ENCODE measurements around the gene CDCA4.
A peak's percentile ranks its signal among the peaks of the same experiment; 100 is the strongest.
"Not testable (repeated sequence)": the region's sequence is repeated elsewhere in the genome, so short reads cannot be mapped to it uniquely, and the experiment has no call there.

Gene CDCA4

GRCh38 chr14:105056303-105056831 lies 35.5 kb upstream of the CDCA4 start:
- no peak for DNase-seq

- DNase-seq: no peak
Measured at GRCh38 chr14:105055736-105056302, 34.9 kb upstream of the CDCA4 start.

- DNase-seq: no peak
Measured at GRCh38 chr14:105055334-105055733, 34.5 kb upstream of the CDCA4 start.

- DNase-seq: no peak
Measured at GRCh38 chr14:105053996-105054395, 33.1 kb upstream of the CDCA4 start.

- DNase-seq: no peak
Measured at GRCh38 chr14:105053421-105053820, 32.5 kb upstream of the CDCA4 start.

- no peak for DNase-seq
Measured at GRCh38 chr14:105052110-105052458, 31.2 kb upstream of the CDCA4 start.

- no peak for DNase-seq
Measured at GRCh38 chr14:105051182-105052109, 30.6 kb upstream of the CDCA4 start.

GRCh38 chr14:105050551-105050897 lies 29.6 kb upstream of the CDCA4 start:
- no peak for DNase-seq

GRCh38 chr14:105049753-105050550 lies 29.1 kb upstream of the CDCA4 start:
- DNase-seq: no peak

- DNase-seq: peak; percentile 39
Measured at GRCh38 chr14:105047283-105048016, 26.6 kb upstream of the CDCA4 start.

GRCh38 chr14:105046891-105047282 lies 26.0 kb upstream of the CDCA4 start:
- DNase-seq: no peak

- peak; percentile 97 for DNase-seq
Measured at GRCh38 chr14:105045710-105046326, 24.9 kb upstream of the CDCA4 start.

GRCh38 chr14:105043641-105044040 lies 22.8 kb upstream of the CDCA4 start:
- no peak for DNase-seq

- DNase-seq: no peak
Measured at GRCh38 chr14:105042813-105043212, 21.9 kb upstream of the CDCA4 start.

- no peak for DNase-seq
Measured at GRCh38 chr14:105041841-105042765, 21.2 kb upstream of the CDCA4 start.

- DNase-seq: no peak
Measured at GRCh38 chr14:105039458-105040205, 18.7 kb upstream of the CDCA4 start.

- not testable (repeated sequence) for DNase-seq
Measured at GRCh38 chr14:105035616-105036015, 14.7 kb upstream of the CDCA4 start.

- no peak for DNase-seq
Measured at GRCh38 chr14:105034315-105035039, 13.6 kb upstream of the CDCA4 start.

GRCh38 chr14:105033412-105033900 lies 12.6 kb upstream of the CDCA4 start:
- DNase-seq: not testable (repeated sequence)
